ENCODE data around the gene MOB2. TPM values are rescaled to one million over a fixed set of nuclear protein-coding genes. Genes with fewer than 3 reads are reported as not detected.
"Not testable (repeated sequence)": the region's sequence is repeated elsewhere in the genome, so short reads cannot be mapped to it uniquely, and the experiment has no call there.

Gene MOB2
- total RNA-seq, 1 donor from 2014 or later: 61.5 TPM

DNA sequence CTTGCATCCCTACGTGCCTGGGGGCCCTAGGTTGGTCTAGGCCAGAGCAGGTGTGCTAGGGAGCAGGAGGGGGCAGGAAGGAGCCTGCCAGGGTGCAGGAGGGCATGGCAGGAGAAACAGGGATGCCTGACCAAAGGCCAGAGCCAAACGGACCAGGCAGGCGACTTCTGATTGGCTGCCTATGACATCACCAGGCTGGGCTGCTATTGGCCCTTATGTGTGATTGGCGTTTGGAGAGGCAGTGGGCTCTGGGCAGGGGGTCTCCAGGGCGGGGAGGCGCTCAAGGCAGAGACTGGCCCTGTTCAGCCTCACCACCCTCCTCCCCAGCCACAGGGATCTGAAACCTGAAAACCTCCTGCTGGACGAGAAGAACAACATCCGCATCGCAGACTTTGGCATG is 44.4 kb downstream of the MOB2 start:
- no peak for DNase-seq (ENCODE audit: low spot score)

DNA sequence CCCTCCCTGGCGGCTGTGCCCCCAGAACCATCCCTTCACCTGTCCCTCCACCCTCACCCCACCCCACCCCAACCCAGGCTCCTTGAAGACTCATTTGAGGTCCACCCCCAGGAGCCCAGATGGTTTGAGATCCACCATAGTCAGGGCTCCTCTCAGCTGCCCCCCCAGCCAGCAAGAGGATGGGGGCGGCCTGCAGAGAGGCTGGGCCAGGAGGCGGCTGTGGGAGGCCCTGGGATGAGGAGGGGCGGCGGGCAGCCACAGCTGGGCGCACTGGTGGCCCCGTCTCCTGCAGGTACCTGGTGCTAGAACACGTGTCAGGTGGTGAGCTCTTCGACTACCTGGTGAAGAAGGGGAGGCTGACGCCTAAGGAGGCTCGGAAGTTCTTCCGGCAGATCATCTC is 46.1 kb downstream of the MOB2 start:
- no peak for DNase-seq (ENCODE audit: low spot score)

DNA sequence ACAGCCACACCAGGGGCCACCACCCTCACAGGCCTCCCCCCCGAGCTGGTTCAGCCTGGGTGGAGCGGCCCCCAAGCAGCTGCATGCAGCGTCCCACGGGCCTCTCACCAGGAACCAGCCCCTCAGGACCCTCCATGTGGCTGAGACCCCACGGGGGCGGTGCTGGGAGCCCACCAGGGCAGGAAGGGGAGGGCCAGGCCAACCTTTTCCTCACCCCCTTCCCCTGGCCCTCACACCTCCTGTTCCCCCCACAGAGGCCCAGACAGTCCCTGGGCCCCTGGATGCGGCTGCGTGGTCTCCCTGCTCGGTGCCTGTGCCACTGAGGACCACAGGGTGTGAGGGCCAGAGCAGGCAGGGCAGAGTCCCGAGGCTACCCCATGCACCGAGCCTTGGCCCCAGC is 46.5 kb downstream of the MOB2 start:
- DNase-seq (ENCODE audit: low spot score): no peak

- no peak for DNase-seq (ENCODE audit: low spot score)
These were observed 47.2 kb downstream of the MOB2 start for GRCh38 chr11:1439341-1439740.

- no peak for DNase-seq (ENCODE audit: low spot score)
These were observed 47.6 kb downstream of the MOB2 start for GRCh38 chr11:1438967-1439330.

- DNase-seq (ENCODE audit: low spot score): no peak
These were observed 48.2 kb downstream of the MOB2 start for GRCh38 chr11:1438261-1438966.

DNA sequence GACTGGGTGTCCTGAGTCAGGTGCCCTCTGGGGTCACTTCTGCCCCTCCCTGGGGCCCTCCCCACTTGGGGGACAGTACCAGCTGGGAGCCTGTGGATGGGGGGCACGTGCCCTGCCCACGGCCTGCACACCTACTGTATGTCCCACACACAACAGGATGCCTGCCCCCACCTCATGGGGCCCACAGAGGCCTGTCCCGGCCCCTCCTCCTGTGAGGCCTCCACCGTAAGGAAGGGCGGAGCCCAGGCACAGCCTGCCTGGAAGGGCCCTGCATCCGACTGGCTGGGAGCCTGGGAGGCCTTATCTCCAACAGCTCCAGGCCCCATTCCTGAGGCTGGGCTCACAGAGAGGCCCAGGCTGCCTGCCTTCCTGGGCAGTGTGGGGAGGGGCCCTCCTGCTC is 49.1 kb downstream of the MOB2 start:
- no peak for DNase-seq (ENCODE audit: low spot score)

DNA sequence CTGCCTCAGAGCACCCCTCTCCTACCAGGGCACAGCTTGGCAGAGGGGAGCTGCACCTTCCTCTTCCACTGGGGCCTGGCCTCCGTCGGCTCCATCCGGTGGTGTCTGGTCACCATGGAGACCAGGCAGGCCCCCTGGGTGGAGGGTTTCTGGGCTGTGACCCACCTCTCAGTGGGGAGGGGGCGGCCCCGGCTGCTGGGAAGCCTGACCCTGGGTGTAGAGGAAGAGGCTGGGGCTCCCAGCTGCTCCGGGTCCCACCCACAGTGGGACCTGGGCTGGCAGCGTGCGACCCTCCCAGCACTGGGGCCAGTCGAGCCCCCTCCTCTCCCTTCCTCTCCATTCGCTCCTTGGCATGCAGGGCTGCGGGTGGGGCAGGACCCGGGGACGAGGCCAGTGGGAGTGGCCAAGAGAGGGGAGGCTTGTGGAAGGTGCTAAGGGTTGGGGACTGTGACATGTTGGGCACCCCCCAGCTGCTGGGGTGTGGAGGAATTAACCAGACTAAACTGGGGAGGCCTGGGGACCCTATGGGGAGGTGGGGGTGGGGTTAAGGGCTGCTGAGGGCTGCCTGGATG is 50.0 kb downstream of the MOB2 start:
- no peak for DNase-seq (ENCODE audit: low spot score)

DNA sequence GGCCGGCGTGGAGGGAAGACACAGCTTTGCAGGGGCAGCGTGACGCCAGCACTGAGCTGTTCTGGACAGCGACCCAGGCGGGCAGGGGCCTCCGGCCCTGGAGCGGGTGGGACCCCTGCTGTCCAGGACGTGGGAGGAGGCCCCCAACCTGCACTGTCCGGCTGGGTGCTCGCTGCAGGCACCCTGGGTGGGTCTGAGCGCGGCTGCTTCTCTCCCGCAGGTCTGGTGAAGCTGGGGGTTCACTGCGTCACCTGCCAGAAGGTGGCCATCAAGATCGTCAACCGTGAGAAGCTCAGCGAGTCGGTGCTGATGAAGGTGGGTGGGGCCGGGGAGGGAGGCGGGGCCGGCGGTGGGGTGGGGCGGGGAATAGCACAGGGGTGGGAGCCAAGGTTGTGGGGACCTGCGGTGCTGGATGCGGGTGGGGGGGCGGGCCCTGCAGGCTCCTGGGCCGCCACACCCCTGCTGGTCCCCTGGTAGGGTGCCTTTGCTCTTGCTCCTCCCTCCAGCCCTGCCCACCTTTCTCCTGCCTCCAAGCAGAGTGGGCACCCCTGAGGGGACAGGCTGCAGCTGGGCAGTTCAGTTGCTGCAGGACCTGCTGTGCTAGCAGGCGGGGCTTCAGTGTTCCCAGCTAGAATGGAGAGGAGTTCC is 50.6 kb downstream of the MOB2 start:
- DNase-seq (ENCODE audit: low spot score): no peak

DNA sequence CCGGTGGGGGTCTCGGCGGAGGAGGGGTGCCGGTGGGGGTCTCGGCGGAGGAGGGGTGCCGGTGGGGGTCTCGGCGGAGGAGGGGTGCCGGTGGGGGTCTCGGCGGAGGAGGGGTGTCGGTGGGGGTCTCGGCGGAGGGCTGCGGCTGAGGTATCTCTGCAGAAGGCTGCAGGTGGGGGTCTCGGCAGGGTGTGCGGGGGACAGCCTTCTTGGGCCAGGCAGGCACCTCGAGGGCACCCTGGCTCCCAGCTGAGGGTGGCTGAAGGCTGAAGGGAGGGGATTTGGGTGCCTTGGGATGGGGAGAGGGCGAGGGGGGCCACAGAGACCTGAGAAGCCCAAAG is 51.1 kb downstream of the MOB2 start:
- not testable (repeated sequence) for DNase-seq (ENCODE audit: low spot score)

DNA sequence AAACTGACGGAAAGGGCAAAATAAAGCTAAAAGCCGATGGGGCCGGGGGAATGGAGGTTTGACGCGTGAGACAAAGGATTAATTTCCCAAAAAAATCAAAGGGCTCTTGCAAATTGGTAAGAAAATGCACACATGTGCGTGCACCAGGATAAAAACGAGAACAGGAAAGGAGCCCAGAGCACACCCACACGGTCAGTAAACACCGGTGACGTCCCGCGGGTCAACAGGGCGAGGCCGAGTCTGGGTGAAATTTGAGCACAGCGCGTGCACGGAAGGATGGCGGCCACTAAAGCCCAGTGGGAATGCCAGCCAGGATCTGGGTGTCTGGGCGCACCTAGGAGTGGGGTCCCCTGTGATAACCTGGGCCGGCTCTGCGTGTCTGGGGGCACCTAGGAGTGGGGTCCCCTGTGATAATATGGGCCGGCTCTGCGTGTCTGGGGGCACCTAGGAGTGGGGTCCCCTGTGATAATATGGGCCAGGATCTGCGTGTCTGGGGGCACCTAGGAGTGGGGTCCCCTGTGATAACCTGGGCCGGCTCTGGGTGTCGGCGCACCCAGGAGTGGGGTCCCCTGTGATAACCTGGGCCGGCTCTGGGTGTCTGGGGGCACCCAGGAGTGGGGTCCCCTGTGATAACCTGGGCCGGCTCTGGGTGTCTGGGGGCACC is 52.5 kb downstream of the MOB2 start:
- no peak for DNase-seq (ENCODE audit: low spot score)

- DNase-seq (ENCODE audit: low spot score): no peak
These were observed 53.0 kb downstream of the MOB2 start for GRCh38 chr11:1433568-1433967.

DNA sequence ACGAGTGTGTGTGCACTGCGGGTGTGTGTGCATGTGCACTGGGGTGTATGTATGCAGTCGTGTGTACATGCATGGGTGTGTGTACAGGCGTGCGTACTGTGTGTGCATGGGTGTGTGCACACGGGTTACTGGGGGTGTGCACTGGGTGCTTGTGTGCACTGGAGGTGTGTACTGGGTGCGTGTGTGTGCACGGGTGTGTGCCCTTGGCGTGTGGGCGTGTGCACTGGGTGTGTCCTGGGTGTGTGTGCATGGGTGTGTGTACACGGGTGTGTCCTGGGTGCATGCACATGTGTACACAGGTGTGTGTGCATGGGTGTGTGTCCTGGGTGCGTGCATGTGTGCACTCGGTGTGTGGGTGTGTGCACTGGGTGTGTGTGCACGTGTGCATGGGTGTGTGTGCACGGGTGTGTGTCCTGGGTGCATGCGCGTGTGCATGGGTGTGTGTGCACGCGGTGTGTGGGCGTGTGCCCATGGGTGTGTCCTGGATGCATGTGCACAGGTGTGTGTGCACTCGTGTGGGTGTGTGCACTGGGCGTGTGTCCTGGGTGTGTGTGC is 57.7 kb downstream of the MOB2 start:
- DNase-seq (ENCODE audit: low spot score): no peak

DNA sequence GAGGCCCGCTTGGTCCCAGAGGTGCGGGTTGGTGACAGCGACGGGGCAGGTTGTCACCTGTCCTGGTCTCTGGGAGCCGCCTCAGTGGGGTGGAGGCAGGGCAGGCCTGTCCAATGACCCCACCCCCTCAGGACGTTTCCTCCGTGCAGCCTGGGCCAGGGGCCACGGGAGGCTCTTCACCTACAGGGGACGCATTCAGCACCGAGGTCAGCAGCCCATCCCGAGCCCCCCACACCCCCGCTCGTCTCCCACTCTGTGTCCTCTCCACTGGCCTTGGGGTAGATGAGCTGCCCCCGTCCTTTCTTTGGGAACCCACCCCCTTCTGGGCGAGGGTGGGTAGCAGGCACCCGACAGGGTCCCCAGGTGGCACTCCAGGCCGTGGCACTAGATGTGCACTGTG is 61.1 kb downstream of the MOB2 start:
- DNase-seq (ENCODE audit: low spot score): no peak

DNA sequence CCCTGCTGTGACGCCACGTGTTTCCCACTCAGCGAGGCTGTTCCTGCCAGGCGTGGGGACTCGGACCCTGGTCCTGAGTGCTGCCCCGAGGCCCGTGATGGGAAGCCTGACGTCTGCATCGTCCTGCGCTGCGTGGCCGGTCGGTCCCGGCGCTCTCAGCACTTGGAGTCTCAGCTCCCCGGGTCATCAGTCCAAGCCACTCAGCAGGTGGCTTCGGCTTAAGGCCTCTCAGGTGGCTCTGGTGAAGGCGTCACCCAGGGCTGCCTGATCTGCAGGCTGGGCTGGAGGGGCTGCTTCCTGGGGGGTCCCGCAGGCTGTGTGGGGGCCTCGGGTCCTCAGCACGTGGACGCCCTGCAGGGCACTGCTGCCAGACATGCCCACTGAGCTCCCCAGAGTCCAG is 61.6 kb downstream of the MOB2 start:
- no peak for DNase-seq (ENCODE audit: low spot score)

DNA sequence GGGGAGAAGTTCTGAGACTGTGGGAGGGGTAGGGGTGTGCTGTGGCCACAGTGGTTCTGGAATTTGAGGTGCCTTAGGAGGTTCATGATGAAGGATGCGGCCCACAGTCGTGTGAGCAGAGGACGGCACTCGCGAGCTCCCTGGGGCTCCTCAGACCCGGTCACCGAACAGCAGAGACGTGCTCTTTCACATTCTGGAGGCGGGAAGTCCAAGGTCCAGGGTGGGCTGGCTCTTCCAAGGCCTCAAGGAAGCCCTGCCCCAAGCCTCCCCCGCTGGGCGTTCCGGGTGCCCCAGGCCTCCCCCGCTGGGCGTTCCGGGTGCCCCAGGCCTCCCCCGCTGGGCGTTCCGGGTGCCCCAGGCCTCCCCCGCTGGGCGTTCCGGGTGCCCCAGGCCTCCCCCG is 63.2 kb downstream of the MOB2 start:
- not testable (repeated sequence) for DNase-seq (ENCODE audit: low spot score)

DNA sequence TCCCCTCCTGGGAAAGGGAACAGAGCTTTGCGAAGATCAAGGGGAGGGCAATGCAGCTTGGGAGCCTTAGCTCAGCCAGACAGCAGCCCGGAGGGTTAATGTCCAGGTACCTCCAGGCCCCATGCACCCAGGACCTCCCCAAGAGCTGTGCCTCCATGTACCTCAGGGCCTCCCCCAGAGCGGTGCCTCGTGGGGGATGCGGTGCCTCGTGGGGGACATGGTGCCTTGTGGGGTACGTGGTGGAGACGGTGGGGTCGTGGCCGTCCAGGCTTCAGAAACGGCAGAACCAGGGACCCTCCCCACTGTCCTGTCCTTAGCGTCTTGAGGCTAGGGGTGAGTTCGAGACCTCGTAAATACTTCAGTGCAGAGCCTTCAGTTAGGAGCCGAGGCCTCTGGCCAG is 63.6 kb downstream of the MOB2 start:
- no peak for DNase-seq (ENCODE audit: low spot score)

- DNase-seq (ENCODE audit: low spot score): no peak
These were observed 64.1 kb downstream of the MOB2 start for GRCh38 chr11:1422481-1422880.

- no peak for DNase-seq (ENCODE audit: low spot score)
These were observed 65.3 kb downstream of the MOB2 start for GRCh38 chr11:1421291-1421690.

- no peak for DNase-seq (ENCODE audit: low spot score)
These were observed 66.8 kb downstream of the MOB2 start for GRCh38 chr11:1419811-1420210.

Measured in ureter (tissue), 1 donor.